Dendritic cell treated with granulocyte-macrophage colony-stimulating factor and Interleukin-4, amounts not matched to agents 40 ng/mL and 50 ng/mL, for 4 days (primary cell): ENCODE results near the gene CXCL9.
"Not testable (repeated sequence)": the region's sequence is repeated elsewhere in the genome, so short reads cannot be mapped to it uniquely, and the experiment has no call there.

Experiments used
- H3K27ac Mint-ChIP-seq: one replicate; pipeline ENCODE4 v1.8.0; 2022; ENCODE audit warnings: mild to moderate bottlenecking, mixed read lengths
- H3K27me3 Mint-ChIP-seq: one replicate; pipeline ENCODE4 v1.8.0; 2022; ENCODE audit warnings: mild to moderate bottlenecking, mixed read lengths
- H3K36me3 Mint-ChIP-seq: one replicate; pipeline ENCODE4 v1.8.0; 2022; ENCODE audit warnings: low read depth, mixed read lengths
- H3K4me1 Mint-ChIP-seq: one replicate; pipeline ENCODE4 v1.8.0; 2022; ENCODE audit warnings: low read depth, mixed read lengths
- H3K4me3 Mint-ChIP-seq: one replicate; pipeline ENCODE4 v1.8.0; 2022; ENCODE audit warnings: mild to moderate bottlenecking, moderate library complexity, mixed read lengths
- H3K9me3 Mint-ChIP-seq: one replicate; pipeline ENCODE4 v1.8.0; 2022; ENCODE audit warnings: mixed read lengths
- intact Hi-C: fragments of 100-400 bp; cut with micrococcal nuclease; formaldehyde crosslinking; loops from one replicate; pipeline ENCODE4 v1.15.0; 2022

Gene CXCL9

DNA sequence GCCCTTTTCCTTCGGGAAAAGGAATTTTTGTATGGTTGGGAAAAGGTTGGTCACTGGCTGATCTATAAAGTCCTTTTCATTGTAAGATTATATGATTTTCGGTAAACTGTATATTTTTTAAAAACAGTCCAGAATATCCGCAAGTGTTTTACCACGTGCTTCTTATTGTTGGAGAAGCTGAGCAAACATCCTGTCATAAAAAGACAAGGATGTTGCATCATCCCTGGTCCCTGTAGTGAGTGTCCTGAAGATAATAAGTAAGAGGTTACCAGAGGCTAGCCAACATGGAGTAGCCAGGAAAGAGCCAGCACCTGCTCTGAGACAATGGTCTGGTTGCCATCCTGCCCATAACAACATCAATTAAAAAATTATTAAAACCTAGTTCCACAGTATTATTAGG, 5.1 kb downstream of the CXCL9 start:
- intact Hi-C loops = no loop called here
- H3K4me1 Mint-ChIP-seq = peaks cover 13% of the 10 kb centered on the region
- no peaks in the 10 kb centered on the region for H3K9me3 Mint-ChIP-seq
- H3K27me3 Mint-ChIP-seq = no peaks in the 10 kb centered on the region
- H3K27ac Mint-ChIP-seq = no peak overlapping the region
- no peak overlapping the region for H3K4me3 Mint-ChIP-seq
- H3K36me3 Mint-ChIP-seq = no peaks in the 10 kb centered on the region

DNA sequence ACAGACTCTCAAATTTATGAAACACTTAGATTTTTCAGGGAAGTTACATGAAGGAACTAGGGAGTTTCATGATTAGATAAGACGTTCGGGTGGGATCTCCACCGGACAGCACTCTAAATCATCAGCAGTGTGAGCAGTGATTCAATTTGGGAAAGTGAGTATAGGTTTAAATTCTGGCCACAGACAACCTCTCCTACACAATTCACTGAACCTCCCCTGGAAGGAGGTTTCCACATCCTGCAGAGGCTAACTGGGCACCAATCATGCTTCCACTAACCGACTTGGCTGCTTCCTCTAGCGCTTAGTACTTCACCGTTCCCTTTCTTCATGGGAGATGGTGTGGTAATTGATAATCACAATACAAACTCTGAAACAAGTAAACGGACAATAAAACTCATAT, 5.6 kb downstream of the CXCL9 start:
- intact Hi-C loops = no loop called here
- no peak overlapping the region for H3K27ac Mint-ChIP-seq
- no peaks in the 10 kb centered on the region for H3K36me3 Mint-ChIP-seq
- no peaks in the 10 kb centered on the region for H3K27me3 Mint-ChIP-seq
- no peak overlapping the region for H3K4me3 Mint-ChIP-seq
- H3K9me3 Mint-ChIP-seq = no peaks in the 10 kb centered on the region
- H3K4me1 Mint-ChIP-seq = peaks cover 13% of the 10 kb centered on the region

DNA sequence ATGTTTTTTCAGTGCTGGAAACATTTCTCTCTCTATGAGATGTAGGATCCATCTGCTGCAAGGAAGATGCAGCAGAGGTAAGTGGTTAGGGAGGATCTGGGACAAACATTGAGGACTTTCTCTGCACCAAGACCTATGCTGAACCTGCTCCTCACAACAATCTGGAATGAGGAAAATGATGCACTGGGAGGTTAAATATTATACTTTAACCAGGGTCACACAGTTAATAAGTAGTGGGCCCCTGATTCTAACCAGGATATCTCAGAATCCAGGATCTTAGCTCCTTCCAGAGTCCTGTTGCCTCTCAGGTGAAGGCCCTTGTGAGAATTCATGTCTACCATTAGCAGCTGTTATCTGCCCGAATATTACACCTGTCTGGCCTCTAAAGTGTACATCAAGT, 7.0 kb downstream of the CXCL9 start:
- H3K27ac Mint-ChIP-seq = no peak overlapping the region
- H3K36me3 Mint-ChIP-seq = no peaks in the 10 kb centered on the region
- H3K4me1 Mint-ChIP-seq = peaks cover 13% of the 10 kb centered on the region
- intact Hi-C loops = no loop called here
- no peaks in the 10 kb centered on the region for H3K9me3 Mint-ChIP-seq
- H3K27me3 Mint-ChIP-seq = no peaks in the 10 kb centered on the region
- no peak overlapping the region for H3K4me3 Mint-ChIP-seq

- peaks cover 13% of the 10 kb centered on the region for H3K4me1 Mint-ChIP-seq
- H3K27me3 Mint-ChIP-seq, H3K4me3 Mint-ChIP-seq, intact Hi-C loops, H3K36me3 Mint-ChIP-seq, H3K27ac Mint-ChIP-seq, H3K9me3 Mint-ChIP-seq: not testable (repeated sequence)
These were observed 8.7 kb downstream of the CXCL9 start for GRCh38 chr4:75998525-75999147.

DNA sequence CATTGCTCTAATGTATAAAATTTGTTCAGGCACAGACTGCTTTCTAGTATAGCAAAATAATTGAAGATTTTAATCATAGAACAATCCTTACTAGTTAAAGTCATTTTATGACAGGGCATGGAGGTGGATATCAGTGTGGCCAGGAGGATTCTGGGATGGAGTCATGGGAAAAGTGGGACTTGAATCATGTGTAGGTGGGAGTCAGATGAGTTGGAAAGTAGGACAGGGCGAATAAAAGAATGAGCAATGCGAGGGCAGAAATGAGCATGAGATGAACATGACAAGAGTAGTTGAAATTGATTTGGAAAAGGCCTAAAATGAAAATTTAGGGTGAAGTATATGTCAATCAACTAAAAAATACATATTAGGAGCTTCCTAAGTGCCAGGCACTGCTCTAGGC, 9.4 kb downstream of the CXCL9 start:
- H3K4me1 Mint-ChIP-seq = peaks cover 13% of the 10 kb centered on the region
- H3K4me3 Mint-ChIP-seq = no peak overlapping the region
- no peak overlapping the region for H3K27ac Mint-ChIP-seq
- no peaks in the 10 kb centered on the region for H3K36me3 Mint-ChIP-seq
- peaks cover 2% of the 10 kb centered on the region for H3K27me3 Mint-ChIP-seq
- intact Hi-C loops = no loop called here
- no peaks in the 10 kb centered on the region for H3K9me3 Mint-ChIP-seq

DNA sequence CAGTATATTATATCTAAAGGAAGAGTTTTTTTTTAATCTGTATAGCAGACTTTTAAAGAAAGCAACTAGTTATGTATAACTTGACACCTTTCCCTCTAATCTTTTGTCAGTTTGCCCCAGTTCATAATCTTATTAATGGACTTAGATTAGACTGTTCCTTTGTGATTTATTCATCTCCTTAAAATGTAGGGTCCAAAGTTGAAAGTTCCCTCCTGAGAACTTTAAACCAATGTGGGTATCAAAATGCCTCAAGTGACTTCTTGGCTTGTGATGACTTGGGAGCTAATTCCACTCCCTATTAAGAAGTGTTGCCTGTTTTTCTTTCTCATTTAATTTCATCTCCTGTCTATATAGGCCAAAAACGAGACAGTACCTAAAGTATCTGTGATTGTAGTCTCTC, 10.2 kb downstream of the CXCL9 start:
- H3K4me3 Mint-ChIP-seq = no peak overlapping the region

GRCh38 chr4:75995727-75996126, 11.6 kb downstream of the CXCL9 start:
- H3K36me3 Mint-ChIP-seq = peaks cover under 1% of the 10 kb centered on the region
- no peak overlapping the region for H3K27ac Mint-ChIP-seq
- intact Hi-C loops = loop anchor here (1.0 kb wide), 1 partner anchor 72 kb away; no protein-coding TSS in a partner anchor
- no peak overlapping the region for H3K4me3 Mint-ChIP-seq
- H3K9me3 Mint-ChIP-seq = no peaks in the 10 kb centered on the region
- H3K27me3 Mint-ChIP-seq = peaks cover 6% of the 10 kb centered on the region
- H3K4me1 Mint-ChIP-seq = no peaks in the 10 kb centered on the region

More for the DNA sequence above, 10.2 kb downstream of the CXCL9 start:
- Mint-ChIP-seq H3K36me3 (no peaks in the 10 kb centered on the region), H3K9me3 (no peaks in the 10 kb centered on the region), H3K27ac (no peak overlapping the region), H3K4me1 (peaks cover 5% of the 10 kb centered on the region), H3K27me3 (peaks cover 6% of the 10 kb centered on the region)
- intact Hi-C loops = no loop called here

GRCh38 chr4:75992462-75992861, 14.8 kb downstream of the CXCL9 start:
- Mint-ChIP-seq H3K4me1 (peaks cover 24% of the 10 kb centered on the region), H3K27me3 (peaks cover 6% of the 10 kb centered on the region), H3K4me3 (no peak overlapping the region), H3K36me3 (peaks cover 24% of the 10 kb centered on the region), H3K9me3 (no peaks in the 10 kb centered on the region), H3K27ac (no peak overlapping the region)
- intact Hi-C loops = no loop called here

GRCh38 chr4:75989846-75990528, 17.3 kb downstream of the CXCL9 start:
- Mint-ChIP-seq H3K36me3 (peaks cover 29% of the 10 kb centered on the region), H3K9me3 (no peaks in the 10 kb centered on the region), H3K27ac (peak overlapping the region; percentile 89), H3K4me1 (peaks cover 29% of the 10 kb centered on the region), H3K27me3 (peaks cover 6% of the 10 kb centered on the region), H3K4me3 (peak overlapping the region; percentile 87)
- intact Hi-C loops = loop anchor here (2.0 to 5.0 kb wide), 2 partner anchors 38 to 159 kb away; partner anchors contain the start of gene NUP54

GRCh38 chr4:75985116-75985515, 22.2 kb downstream of the CXCL9 start:
- H3K27me3 Mint-ChIP-seq = no peaks in the 10 kb centered on the region
- H3K9me3 Mint-ChIP-seq = no peaks in the 10 kb centered on the region
- no peak overlapping the region for H3K4me3 Mint-ChIP-seq
- H3K27ac Mint-ChIP-seq = no peak overlapping the region
- peaks cover 29% of the 10 kb centered on the region for H3K4me1 Mint-ChIP-seq
- intact Hi-C loops = loop anchor here (5.0 kb wide), 1 partner anchor 33 kb away; no protein-coding TSS in a partner anchor
- H3K36me3 Mint-ChIP-seq = peaks cover 51% of the 10 kb centered on the region

DNA sequence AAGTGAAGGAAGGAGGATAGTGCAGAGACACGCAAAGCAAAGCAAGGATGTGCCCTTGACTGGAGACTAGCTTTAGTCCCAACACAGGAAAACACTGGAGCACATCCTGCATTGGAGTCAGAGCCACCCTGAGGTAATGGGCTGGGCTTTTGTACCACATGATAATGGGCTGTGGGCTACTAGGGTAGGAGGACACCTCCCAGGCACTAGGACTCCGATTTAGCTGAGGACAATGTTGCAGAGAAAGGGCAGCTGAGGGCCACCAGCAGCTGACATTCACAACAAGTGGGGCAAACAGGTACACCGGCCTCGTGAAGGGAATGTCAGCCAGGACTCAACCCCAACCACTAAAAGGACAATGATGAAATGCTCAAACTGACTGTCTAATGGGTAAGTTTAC, 26.7 kb downstream of the CXCL9 start:
- H3K27me3 Mint-ChIP-seq = no peaks in the 10 kb centered on the region
- H3K4me3 Mint-ChIP-seq = no peak overlapping the region
- H3K9me3 Mint-ChIP-seq = peaks cover 6% of the 10 kb centered on the region
- H3K4me1 Mint-ChIP-seq = peaks cover 6% of the 10 kb centered on the region
- intact Hi-C loops = no loop called here
- H3K27ac Mint-ChIP-seq = no peak overlapping the region
- H3K36me3 Mint-ChIP-seq = peaks cover 52% of the 10 kb centered on the region

- H3K4me1 Mint-ChIP-seq = peaks cover 6% of the 10 kb centered on the region
- H3K27me3 Mint-ChIP-seq = no peaks in the 10 kb centered on the region
- H3K36me3 Mint-ChIP-seq = peaks cover 74% of the 10 kb centered on the region
- H3K9me3 Mint-ChIP-seq = peaks cover 6% of the 10 kb centered on the region
- H3K4me3 Mint-ChIP-seq = no peak overlapping the region
- H3K27ac Mint-ChIP-seq = no peak overlapping the region
- intact Hi-C loops = loop anchor here (10.0 kb wide), 1 partner anchor 171 kb away; no protein-coding TSS in a partner anchor
These were observed 31.1 kb downstream of the CXCL9 start for GRCh38 chr4:75976177-75976576.

- H3K27me3 Mint-ChIP-seq = no peaks in the 10 kb centered on the region
- H3K36me3 Mint-ChIP-seq = peaks cover 86% of the 10 kb centered on the region
- peaks cover 6% of the 10 kb centered on the region for H3K9me3 Mint-ChIP-seq
- peaks cover 6% of the 10 kb centered on the region for H3K4me1 Mint-ChIP-seq
- H3K4me3 Mint-ChIP-seq = no peak overlapping the region
- no peak overlapping the region for H3K27ac Mint-ChIP-seq
- intact Hi-C loops = loop anchor here (5.0 to 10.0 kb wide), 2 partner anchors 36 to 169 kb away; no protein-coding TSS in a partner anchor
These were observed 33.5 kb downstream of the CXCL9 start for GRCh38 chr4:75973766-75974165.

DNA sequence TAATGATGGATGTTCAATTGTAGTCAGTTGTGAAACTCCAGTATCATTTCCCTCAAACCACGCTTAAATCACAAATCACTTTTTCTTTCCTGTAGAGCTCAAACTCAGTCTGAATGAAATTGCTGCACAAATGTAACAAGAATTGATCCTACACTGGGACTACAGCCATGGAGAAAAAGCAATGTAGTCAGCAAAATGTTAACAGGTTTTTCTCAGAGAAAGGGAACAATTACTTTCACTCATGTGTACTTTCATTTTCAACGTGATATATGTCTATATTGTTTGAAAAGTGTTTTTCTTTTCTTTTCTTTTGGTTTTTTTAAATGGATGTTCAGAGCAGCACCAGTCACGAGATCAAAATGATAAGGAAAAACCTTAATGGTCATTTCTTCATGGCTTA, 39.2 kb downstream of the CXCL9 start:
- H3K27me3 Mint-ChIP-seq = no peaks in the 10 kb centered on the region
- peaks cover 6% of the 10 kb centered on the region for H3K4me1 Mint-ChIP-seq
- H3K36me3 Mint-ChIP-seq = peaks cover 100% of the 10 kb centered on the region
- no peak overlapping the region for H3K27ac Mint-ChIP-seq
- H3K4me3 Mint-ChIP-seq = no peak overlapping the region
- intact Hi-C loops = loop anchor here (5.0 kb wide), 1 partner anchor 46 kb away; no protein-coding TSS in a partner anchor
- peaks cover 10% of the 10 kb centered on the region for H3K9me3 Mint-ChIP-seq
